A673 (cell line): Measurements from ENCODE around the gene FGD4. TPM values are rescaled to one million over a fixed set of nuclear protein-coding genes. Genes with fewer than 3 reads are reported as not detected.

Experiments used
- BruUV-seq: library from RNA; stranded (reverse); fragments of 400-500 nt; replicated peaks from 2 replicates; lab custom pipeline; 2021; lab: Mats Ljungman, UMichigan
- CTCF ChIA-PET: fragments of 300-600 bp; sonication (Branson Sonifier 250); formaldehyde crosslinking; loops from one replicate; lab custom pipeline; 2022; ENCODE audit warnings: antibody characterized with exemption; lab: Charles Lee
- POLR2A ChIA-PET: fragments of 300-600 bp; sonication (Branson Sonifier 250); formaldehyde crosslinking; loops from one replicate; lab custom pipeline; 2022; ENCODE audit warnings: antibody characterized with exemption; ENCODE audit not compliant: low non-redundant PET; lab: Charles Lee
- DNase-seq: peaks from one replicate; pipeline ENCODE4 v3.0.0-alpha.2; 2015; ENCODE audit warnings: low spot score
- H3K27ac ChIP-seq: fragments of 200-600 bp; sonication (generic); 2 replicates; pipeline ENCODE4 v1.5.1; 2016; ENCODE audit warnings: mixed run types, low read depth, mild to moderate bottlenecking, mixed read lengths, antibody characterized with exemption, low read length; ENCODE audit not compliant: poor library complexity, severe bottlenecking
- H3K27me3 ChIP-seq: fragments of 200-600 bp; sonication (generic); replicated peaks from 2 replicates; pipeline ENCODE4 v1.6.1; 2017; ENCODE audit warnings: mixed run types, low read depth, mild to moderate bottlenecking, mixed read lengths, antibody characterized with exemption, low read length; ENCODE audit not compliant: insufficient read depth, poor library complexity
- H3K36me3 ChIP-seq: fragments of 200-600 bp; sonication (generic); 2 replicates; pipeline ENCODE4 v1.6.1; 2016; ENCODE audit warnings: mixed run types, mild to moderate bottlenecking, mixed read lengths, antibody characterized with exemption, low read length; ENCODE audit not compliant: insufficient read depth, poor library complexity, severe bottlenecking
- H3K4me1 ChIP-seq: fragments of 200-600 bp; sonication (generic); 2 replicates; pipeline ENCODE4 v1.6.1; 2017; ENCODE audit warnings: mixed run types, mild to moderate bottlenecking, mixed read lengths, antibody characterized with exemption, low read length; ENCODE audit not compliant: insufficient read depth, poor library complexity, severe bottlenecking
- H3K4me3 ChIP-seq: fragments of 200-600 bp; sonication (generic); 2 replicates; pipeline ENCODE4 v1.5.1; 2016; ENCODE audit warnings: low read depth, mixed run types, mild to moderate bottlenecking, mixed read lengths, low read length; ENCODE audit not compliant: poor library complexity, severe bottlenecking
- H3K9me3 ChIP-seq: fragments of 200-600 bp; sonication (generic); 2 replicates; pipeline ENCODE4 v1.6.1; 2016; ENCODE audit warnings: mixed run types, low read depth, mild to moderate bottlenecking, mixed read lengths, antibody characterized with exemption, low read length; ENCODE audit not compliant: poor library complexity, severe bottlenecking
- CTCF ChIP-seq: fragments of 300-800, 200-600 bp; sonication (generic); conservative IDR thresholded peaks from 2 replicates; pipeline ENCODE4 v1.5.1; 2017; ENCODE audit warnings: low read depth, mild to moderate bottlenecking, antibody characterized with exemption, low read length, moderate library complexity, mixed read lengths
- EZH2 ChIP-seq: fragments of 200-600 bp; sonication (generic); IDR thresholded peaks from 2 replicates; pipeline ENCODE4 v1.6.1; 2017; ENCODE audit warnings: borderline replicate concordance, low read depth, mild to moderate bottlenecking, mixed read lengths, antibody characterized with exemption, low read length; ENCODE audit not compliant: poor library complexity, severe bottlenecking
- intact Hi-C: fragments of 100-400 bp; cut with micrococcal nuclease; formaldehyde crosslinking; loops from one replicate; pipeline ENCODE4 v1.10.0; 2022; ENCODE audit not compliant: unreplicated experiment
- total RNA-seq: library from RNA; stranded (reverse); gene quantifications from 2 replicates; pipeline ENCODE4 v1.2.3, GENCODE V29; 2021

FGD4 gene
- total RNA-seq, 1 experiment from 2014 or later, result 21.5 TPM

GRCh38 chr12:32443491-32443890 lies 44.1 kb downstream of the FGD4 start:
- Histone ChIP-seq H3K4me3 (no peak overlapping the region), H3K4me1 (peaks cover 3% of the 10 kb centered on the region), H3K27ac (no peak overlapping the region), H3K9me3 (no peaks in the 10 kb centered on the region), H3K27me3 (no peaks in the 10 kb centered on the region), H3K36me3 (no peaks in the 10 kb centered on the region)
- intact Hi-C loops, result no loop called here
- no TSS peak for BruUV-seq
- POLR2A ChIA-PET, result no interaction called here
- no peak for DNase-seq
- TF ChIP-seq CTCF (no peak), EZH2 (no peak)
- CTCF ChIA-PET, result interaction anchor here (0.7 kb wide), 1 partner anchor 446 kb away, joined by 8 read pairs; no protein-coding TSS in a partner anchor

GRCh38 chr12:32444895-32445294 lies 45.5 kb downstream of the FGD4 start:
- TF ChIP-seq EZH2 (no peak), CTCF (no peak)
- POLR2A ChIA-PET, result no interaction called here
- no peak overlapping the region for H3K27ac ChIP-seq
- no peaks in the 10 kb centered on the region for H3K36me3 ChIP-seq
- CTCF ChIA-PET, result no interaction called here
- no peak overlapping the region for H3K4me3 ChIP-seq
- intact Hi-C loops, result no loop called here
- DNase-seq, result peak; percentile 80
- peaks cover 3% of the 10 kb centered on the region for H3K4me1 ChIP-seq
- no peaks in the 10 kb centered on the region for H3K9me3 ChIP-seq
- BruUV-seq, result no TSS peak
- no peaks in the 10 kb centered on the region for H3K27me3 ChIP-seq

GRCh38 chr12:32445356-32445755 lies 46.0 kb downstream of the FGD4 start:
- Histone ChIP-seq H3K9me3 (no peaks in the 10 kb centered on the region), H3K4me3 (no peak overlapping the region), H3K4me1 (peaks cover 3% of the 10 kb centered on the region), H3K27me3 (no peaks in the 10 kb centered on the region), H3K36me3 (no peaks in the 10 kb centered on the region), H3K27ac (no peak overlapping the region)
- CTCF ChIA-PET, result no interaction called here
- DNase-seq, result no peak
- intact Hi-C loops, result no loop called here
- TF ChIP-seq CTCF, result no peak
- TF ChIP-seq EZH2, result no peak
- no TSS peak for BruUV-seq
- POLR2A ChIA-PET, result no interaction called here
